Astrocyte (in vitro differentiated cells and primary cell): ENCODE data around the gene STUB1. TPM values are rescaled to one million over a fixed set of nuclear protein-coding genes. Genes with fewer than 3 reads are reported as not detected.

Experiments used
- DNase-seq: peaks from one replicate; pipeline ENCODE4 v3.0.0-alpha.2; 2010; ENCODE audit warnings: low read depth
- FAIRE-seq: peaks from 2 replicates; lab custom pipeline; 2011; peaks lifted over from hg19 to GRCh38; lab: Jason Lieb, UNC
- H2AFZ ChIP-seq: 2 replicates; pipeline ENCODE4 v1.6.0; 2012; ENCODE audit warnings: low read depth, low read length, inconsistent platforms
- H3K27ac ChIP-seq: 2 replicates; pipeline ENCODE4 v1.5.1; 2011; ENCODE audit warnings: low read depth, low read length, inconsistent platforms
- H3K27me3 ChIP-seq: 2 replicates; pipeline ENCODE4 v1.6.0; 2011; ENCODE audit warnings: low read length, inconsistent platforms; ENCODE audit not compliant: insufficient read depth
- H3K36me3 ChIP-seq: 2 replicates; pipeline ENCODE4 v1.5.1; 2011; ENCODE audit warnings: low read length, inconsistent platforms; ENCODE audit not compliant: insufficient read depth
- H3K4me1 ChIP-seq: 2 replicates; pipeline ENCODE4 v1.5.1; 2011; ENCODE audit warnings: low read length, inconsistent platforms; ENCODE audit not compliant: insufficient read depth
- H3K4me2 ChIP-seq: 2 replicates; pipeline ENCODE4 v1.6.0; 2012; ENCODE audit warnings: low read length, inconsistent platforms
- H3K4me3 ChIP-seq: 2 replicates; pipeline ENCODE4 v1.5.1; 2011; ENCODE audit warnings: low read depth, mild to moderate bottlenecking, low read length, inconsistent platforms; ENCODE audit not compliant: insufficient read depth
- H3K79me2 ChIP-seq: 2 replicates; pipeline ENCODE4 v1.6.0; 2012; ENCODE audit warnings: mild to moderate bottlenecking, low read length, inconsistent platforms; ENCODE audit not compliant: insufficient read depth
- H3K9ac ChIP-seq: 2 replicates; pipeline ENCODE4 v1.6.0; 2012; ENCODE audit warnings: mild to moderate bottlenecking, low read length, inconsistent platforms
- H3K9me3 ChIP-seq: 2 replicates; pipeline ENCODE4 v1.5.1; 2012; ENCODE audit warnings: low read depth, mild to moderate bottlenecking, low read length, inconsistent platforms; ENCODE audit not compliant: insufficient read depth
- H4K20me1 ChIP-seq: 2 replicates; pipeline ENCODE4 v1.6.0; 2012; ENCODE audit warnings: low read length, inconsistent platforms; ENCODE audit not compliant: insufficient read depth
- H3K27ac Mint-ChIP-seq: one replicate; pipeline ENCODE4 v1.8.0; 2021; ENCODE audit warnings: mild to moderate bottlenecking, mixed read lengths; ENCODE audit not compliant: unreplicated experiment
- H3K27me3 Mint-ChIP-seq: one replicate; pipeline ENCODE4 v1.8.0; 2021; ENCODE audit warnings: low read depth, mixed read lengths; ENCODE audit not compliant: unreplicated experiment
- H3K36me3 Mint-ChIP-seq: one replicate; pipeline ENCODE4 v1.8.0; 2021; ENCODE audit warnings: low read depth, mixed read lengths; ENCODE audit not compliant: unreplicated experiment
- H3K4me1 Mint-ChIP-seq: one replicate; pipeline ENCODE4 v1.8.0; 2021; ENCODE audit warnings: low read depth, mixed read lengths; ENCODE audit not compliant: unreplicated experiment
- H3K4me3 Mint-ChIP-seq: one replicate; pipeline ENCODE4 v1.8.0; 2021; ENCODE audit warnings: mild to moderate bottlenecking, moderate library complexity, mixed read lengths; ENCODE audit not compliant: unreplicated experiment
- H3K9me3 Mint-ChIP-seq: one replicate; pipeline ENCODE4 v1.8.0; 2021; ENCODE audit warnings: mild to moderate bottlenecking, mixed read lengths; ENCODE audit not compliant: unreplicated experiment
- CTCF ChIP-seq: IDR thresholded peaks from 2 replicates; pipeline ENCODE4 v1.5.1; 2011; ENCODE audit warnings: low read depth, mild to moderate bottlenecking, inconsistent platforms, low read length, moderate library complexity; ENCODE audit not compliant: insufficient read depth
- EZH2 ChIP-seq: IDR thresholded peaks from 2 replicates; pipeline ENCODE4 v1.6.1; 2012; ENCODE audit warnings: mild to moderate bottlenecking, low read length, inconsistent platforms; ENCODE audit not compliant: insufficient read depth
- total RNA-seq: library from RNA; stranded (reverse); gene quantifications from 2 replicates; pipeline ENCODE4 v1.2.1, GENCODE V29; 2021

STUB1 gene
- total RNA-seq, 1 donor from 2014 or later: 140 TPM

GRCh38 chr16:677316-678190 is 2.7 kb upstream of the STUB1 start:
- Mint-ChIP-seq H3K27ac (no peak overlapping the region), H3K4me3 (no peak overlapping the region), H3K36me3 (peaks cover 9% of the 10 kb centered on the region), H3K9me3 (no peaks in the 10 kb centered on the region), H3K27me3 (no peaks in the 10 kb centered on the region), H3K4me1 (peaks cover 12% of the 10 kb centered on the region)
- Histone ChIP-seq H3K36me3 (peaks cover 3% of the 10 kb centered on the region), H3K27ac (no peak overlapping the region), H3K9me3 (no peaks in the 10 kb centered on the region), H3K4me1 (peaks cover 26% of the 10 kb centered on the region), H4K20me1 (peaks cover 51% of the 10 kb centered on the region), H3K9ac (no peak overlapping the region), H3K79me2 (peaks cover 23% of the 10 kb centered on the region), H3K4me2 (no peak overlapping the region), H3K4me3 (no peak overlapping the region), H3K27me3 (no peaks in the 10 kb centered on the region), H2AFZ (no peak overlapping the region)
- DNase-seq (no peak), FAIRE-seq (no peak)
- TF ChIP-seq CTCF: no peak
- no peak for TF ChIP-seq EZH2

- Mint-ChIP-seq H3K27ac (no peak overlapping the region), H3K9me3 (no peaks in the 10 kb centered on the region), H3K27me3 (no peaks in the 10 kb centered on the region), H3K4me3 (no peak overlapping the region), H3K36me3 (peaks cover 9% of the 10 kb centered on the region), H3K4me1 (peaks cover 12% of the 10 kb centered on the region)
- no peak overlapping the region for H3K4me2 ChIP-seq
- FAIRE-seq (no peak), DNase-seq (no peak)
- H4K20me1 ChIP-seq: peaks cover 52% of the 10 kb centered on the region
- TF ChIP-seq EZH2 (no peak), CTCF (no peak)
- H3K79me2 ChIP-seq: peaks cover 31% of the 10 kb centered on the region
- H3K27me3 ChIP-seq: no peaks in the 10 kb centered on the region
- no peaks in the 10 kb centered on the region for H3K9me3 ChIP-seq
- H2AFZ ChIP-seq: no peak overlapping the region
- H3K9ac ChIP-seq: no peak overlapping the region
- no peak overlapping the region for H3K27ac ChIP-seq
- H3K4me3 ChIP-seq: no peak overlapping the region
- peaks cover 33% of the 10 kb centered on the region for H3K4me1 ChIP-seq
- H3K36me3 ChIP-seq: peaks cover 3% of the 10 kb centered on the region
Observed at GRCh38 chr16:678209-678857, 1.9 kb upstream of the STUB1 start.
